ENCODE results near the gene CLN6.

The CLN6 gene

DNA sequence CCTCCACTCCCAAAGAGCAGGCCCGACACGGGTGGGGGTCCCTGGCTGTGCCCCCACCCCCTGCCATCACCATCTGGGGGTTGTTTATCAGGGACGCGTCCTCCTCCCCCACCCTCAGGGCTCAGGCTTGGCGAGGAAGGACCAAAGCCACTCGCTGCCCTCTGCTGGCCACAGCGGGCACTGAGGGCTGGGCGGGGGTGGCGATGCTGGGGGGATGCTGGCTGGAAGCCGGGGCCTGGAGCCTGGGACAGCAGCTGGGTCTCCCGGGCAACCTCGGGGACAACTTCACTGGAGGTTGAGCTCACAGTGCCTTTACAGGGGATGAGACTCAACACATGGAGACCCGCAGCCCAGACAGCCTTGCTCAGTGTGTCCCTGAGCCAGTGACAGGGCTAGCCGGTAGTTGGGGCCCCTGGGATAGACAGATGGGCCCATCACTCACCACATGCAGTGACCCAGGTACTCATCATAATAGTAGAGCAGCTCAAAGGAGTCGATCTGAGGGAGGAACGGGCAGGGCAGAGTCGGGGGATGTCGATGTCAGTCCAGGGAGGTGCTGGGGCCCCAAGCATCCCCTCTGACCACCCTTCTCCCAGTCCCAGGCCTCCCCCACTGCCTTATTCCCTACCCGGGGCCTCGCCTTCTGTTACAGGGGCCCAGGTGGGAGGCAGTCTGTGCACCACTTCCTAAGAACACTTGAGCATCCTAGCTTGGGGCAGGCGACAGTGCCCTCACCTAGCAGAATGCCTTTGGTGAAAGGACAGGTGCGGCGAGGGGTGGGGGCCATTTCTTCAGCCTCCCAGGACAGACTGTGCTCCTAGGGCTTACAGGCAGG is 18.5 kb downstream of the CLN6 start:
- H3K9ac ChIP-seq (ENCODE audit: low read depth, low read length), result no peak overlapping the region
- H3K36me3 ChIP-seq (ENCODE audit: insufficient read depth, low read length), result peaks cover 15% of the 10 kb centered on the region
- H3K27ac ChIP-seq (ENCODE audit: low read depth, low read length), result no peak overlapping the region
- no peaks in the 10 kb centered on the region for H3K27me3 ChIP-seq (ENCODE audit: insufficient read depth, low read length)
- H3K4me3 ChIP-seq (ENCODE audit: low read length), result no peak overlapping the region
- no peaks in the 10 kb centered on the region for H3K9me3 ChIP-seq (ENCODE audit: insufficient read depth, low read depth, low read length)
- H3K4me1 ChIP-seq (ENCODE audit: insufficient read depth, low read length), result peaks cover 9% of the 10 kb centered on the region
- 55% methylated on average over 23 of the region's 23 CpGs for WGBS

GRCh38 chr15:68210409-68210756 is 19.1 kb downstream of the CLN6 start:
- H3K27me3 ChIP-seq (ENCODE audit: insufficient read depth, low read length), result no peaks in the 10 kb centered on the region
- H3K9ac ChIP-seq (ENCODE audit: low read depth, low read length), result no peak overlapping the region
- H3K36me3 ChIP-seq (ENCODE audit: insufficient read depth, low read length), result peaks cover 10% of the 10 kb centered on the region
- no peak overlapping the region for H3K4me3 ChIP-seq (ENCODE audit: low read length)
- H3K4me1 ChIP-seq (ENCODE audit: insufficient read depth, low read length), result peaks cover 16% of the 10 kb centered on the region
- no peak overlapping the region for H3K27ac ChIP-seq (ENCODE audit: low read depth, low read length)
- WGBS, result 91% methylated on average over 9 of the region's 9 CpGs
- H3K9me3 ChIP-seq (ENCODE audit: insufficient read depth, low read depth, low read length), result no peaks in the 10 kb centered on the region

DNA sequence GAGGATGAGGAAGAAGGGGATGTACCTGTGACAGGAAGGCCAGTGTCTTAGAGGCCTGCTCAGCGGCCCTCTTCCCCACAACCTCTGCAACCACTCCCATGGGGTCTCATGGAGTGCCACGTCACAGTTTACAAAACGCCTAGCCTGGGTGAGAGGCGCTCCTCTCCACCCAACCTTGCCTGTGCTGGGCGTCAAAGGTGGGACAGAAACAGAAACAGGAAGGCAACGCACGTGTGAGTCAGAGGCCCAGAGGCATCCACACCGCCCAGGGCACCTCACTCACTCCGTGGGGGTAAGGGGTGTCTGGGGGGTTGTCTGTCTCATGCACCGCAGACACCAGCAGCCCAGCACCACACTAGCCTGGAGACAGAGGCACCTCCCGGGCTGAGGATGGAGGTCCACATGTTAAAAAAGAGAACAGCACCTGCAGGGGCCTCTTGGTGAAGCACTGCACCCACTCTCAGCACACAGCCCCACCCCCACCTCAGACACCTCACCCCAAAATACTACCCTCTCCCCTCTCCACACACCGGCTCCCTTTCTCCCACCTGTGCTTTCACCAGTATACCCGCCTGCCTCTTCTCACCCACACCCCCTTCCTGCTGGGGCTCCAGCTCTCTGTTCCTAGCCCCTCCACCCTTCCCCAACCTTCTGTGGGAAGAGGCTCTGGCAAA is 19.7 kb downstream of the CLN6 start:
- H3K9ac ChIP-seq (ENCODE audit: low read depth, low read length), result no peak overlapping the region
- peaks cover 19% of the 10 kb centered on the region for H3K4me1 ChIP-seq (ENCODE audit: insufficient read depth, low read length)
- WGBS, result 90% methylated on average over 13 of the region's 13 CpGs
- H3K36me3 ChIP-seq (ENCODE audit: insufficient read depth, low read length), result peaks cover 6% of the 10 kb centered on the region
- no peak overlapping the region for H3K27ac ChIP-seq (ENCODE audit: low read depth, low read length)
- no peak overlapping the region for H3K4me3 ChIP-seq (ENCODE audit: low read length)
- H3K9me3 ChIP-seq (ENCODE audit: insufficient read depth, low read depth, low read length), result no peaks in the 10 kb centered on the region
- H3K27me3 ChIP-seq (ENCODE audit: insufficient read depth, low read length), result no peaks in the 10 kb centered on the region

DNA sequence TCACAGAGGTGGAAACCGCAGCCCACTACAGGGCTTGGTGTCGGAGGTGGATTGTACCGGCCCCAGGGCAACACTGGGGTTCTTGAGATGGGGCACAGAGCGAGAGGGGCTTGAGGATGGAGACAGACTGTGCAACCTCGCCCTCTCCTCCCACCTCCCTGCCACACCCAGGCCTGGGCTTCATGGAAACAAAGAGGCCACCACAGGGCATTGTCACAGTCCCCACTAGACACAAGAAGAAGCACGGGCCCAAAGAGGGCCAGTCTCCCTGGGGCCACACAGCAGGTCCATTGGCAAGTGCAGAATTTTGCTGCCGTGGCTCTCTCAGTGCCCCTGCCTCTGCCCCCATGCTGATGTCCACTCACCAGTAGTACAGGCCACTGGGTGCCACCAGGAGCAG is 20.3 kb downstream of the CLN6 start:
- H3K27ac ChIP-seq (ENCODE audit: low read depth, low read length), result no peak overlapping the region
- no peak overlapping the region for H3K9ac ChIP-seq (ENCODE audit: low read depth, low read length)
- peaks cover 19% of the 10 kb centered on the region for H3K4me1 ChIP-seq (ENCODE audit: insufficient read depth, low read length)
- H3K36me3 ChIP-seq (ENCODE audit: insufficient read depth, low read length), result peaks cover 3% of the 10 kb centered on the region
- no peak overlapping the region for H3K4me3 ChIP-seq (ENCODE audit: low read length)
- no peaks in the 10 kb centered on the region for H3K9me3 ChIP-seq (ENCODE audit: insufficient read depth, low read depth, low read length)
- no peaks in the 10 kb centered on the region for H3K27me3 ChIP-seq (ENCODE audit: insufficient read depth, low read length)
- 92% methylated on average over 7 of the region's 7 CpGs for WGBS

- Histone ChIP-seq H3K27me3 (ENCODE audit: insufficient read depth, low read length) (no peaks in the 10 kb centered on the region), H3K9me3 (ENCODE audit: insufficient read depth, low read depth, low read length) (no peaks in the 10 kb centered on the region), H3K4me3 (ENCODE audit: low read length) (no peak overlapping the region), H3K27ac (ENCODE audit: low read depth, low read length) (no peak overlapping the region), H3K36me3 (ENCODE audit: insufficient read depth, low read length) (peaks cover 3% of the 10 kb centered on the region), H3K4me1 (ENCODE audit: insufficient read depth, low read length) (peaks cover 19% of the 10 kb centered on the region), H3K9ac (ENCODE audit: low read depth, low read length) (no peak overlapping the region; the same call in 1 of the 2 replicates)
- 87% methylated on average over 13 of the region's 13 CpGs for WGBS
These were observed 20.8 kb downstream of the CLN6 start for GRCh38 chr15:68208636-68209240.

DNA sequence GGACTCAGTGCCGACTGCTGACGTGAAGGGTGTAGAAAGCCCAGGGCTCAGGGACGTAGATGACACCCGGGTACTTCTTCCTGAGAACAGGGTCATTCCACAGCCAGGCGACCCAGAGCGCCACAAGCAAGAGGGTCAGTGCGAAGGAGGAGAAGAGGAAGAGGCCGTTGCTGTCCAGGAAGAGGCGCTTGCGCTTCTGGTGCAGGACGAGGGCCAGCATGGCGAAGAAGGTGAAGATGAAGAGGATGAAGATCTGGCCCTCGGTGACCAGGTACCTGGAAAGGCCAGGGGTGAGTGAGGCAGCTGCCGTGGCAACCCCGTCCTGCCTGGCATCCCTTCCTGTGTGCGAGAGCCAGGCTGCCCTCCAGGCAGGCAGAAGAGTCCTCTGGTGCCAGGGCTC is 21.4 kb downstream of the CLN6 start:
- Histone ChIP-seq H3K27ac (ENCODE audit: low read depth, low read length) (no peak overlapping the region), H3K9me3 (ENCODE audit: insufficient read depth, low read depth, low read length) (no peaks in the 10 kb centered on the region), H3K36me3 (ENCODE audit: insufficient read depth, low read length) (no peaks in the 10 kb centered on the region; the same call in none of the 2 replicates), H3K9ac (ENCODE audit: low read depth, low read length) (no peak overlapping the region), H3K4me1 (ENCODE audit: insufficient read depth, low read length) (peaks cover 19% of the 10 kb centered on the region), H3K4me3 (ENCODE audit: low read length) (no peak overlapping the region), H3K27me3 (ENCODE audit: insufficient read depth, low read length) (no peaks in the 10 kb centered on the region)
- 96% methylated on average over 16 of the region's 16 CpGs for WGBS

DNA sequence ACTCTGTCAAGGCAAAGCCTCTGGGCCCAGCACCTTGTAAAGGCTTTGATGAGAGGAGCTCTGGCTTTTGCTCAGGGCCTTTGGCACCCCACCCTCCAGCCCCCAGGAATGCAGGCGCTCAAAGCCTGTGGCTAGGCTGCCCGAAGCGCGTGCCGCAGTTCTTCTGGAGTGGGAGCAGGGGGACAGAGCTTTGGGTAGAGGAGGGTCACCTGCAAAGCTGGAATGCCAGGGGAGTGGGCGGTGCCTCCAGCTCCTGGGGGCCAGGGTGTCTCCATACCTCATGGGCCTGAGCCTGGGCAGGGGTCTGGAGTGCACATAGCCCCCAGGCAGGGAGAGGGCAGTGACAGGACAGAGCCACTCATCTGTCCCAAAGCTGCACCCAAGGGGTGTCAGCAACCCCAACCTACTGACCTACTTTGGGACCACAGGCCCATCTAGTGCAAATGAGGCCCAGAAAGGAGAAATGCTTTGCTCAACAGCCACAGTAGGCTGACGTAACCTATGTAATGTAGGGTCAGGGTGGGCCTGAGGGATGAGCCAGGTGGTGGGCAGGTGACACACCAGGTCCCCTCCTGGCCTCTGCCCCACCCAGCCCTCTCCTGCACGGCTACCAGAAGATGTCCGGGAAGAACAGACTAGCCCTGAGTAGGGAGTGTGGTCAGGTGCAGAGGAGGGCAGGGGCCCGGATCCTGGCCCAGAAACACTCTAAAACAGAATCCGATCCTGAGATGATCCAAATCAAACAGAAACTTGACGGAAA is 22.2 kb downstream of the CLN6 start:
- H3K4me1 ChIP-seq (ENCODE audit: insufficient read depth, low read length), result peaks cover 19% of the 10 kb centered on the region
- H3K27me3 ChIP-seq (ENCODE audit: insufficient read depth, low read length), result no peaks in the 10 kb centered on the region
- H3K27ac ChIP-seq (ENCODE audit: low read depth, low read length), result no peak overlapping the region
- no peak overlapping the region for H3K9ac ChIP-seq (ENCODE audit: low read depth, low read length)
- no peaks in the 10 kb centered on the region; the same call in none of the 2 replicates for H3K36me3 ChIP-seq (ENCODE audit: insufficient read depth, low read length)
- no peaks in the 10 kb centered on the region for H3K9me3 ChIP-seq (ENCODE audit: insufficient read depth, low read depth, low read length)
- 88% methylated on average over 12 of the region's 12 CpGs for WGBS
- H3K4me3 ChIP-seq (ENCODE audit: low read length), result no peak overlapping the region

DNA sequence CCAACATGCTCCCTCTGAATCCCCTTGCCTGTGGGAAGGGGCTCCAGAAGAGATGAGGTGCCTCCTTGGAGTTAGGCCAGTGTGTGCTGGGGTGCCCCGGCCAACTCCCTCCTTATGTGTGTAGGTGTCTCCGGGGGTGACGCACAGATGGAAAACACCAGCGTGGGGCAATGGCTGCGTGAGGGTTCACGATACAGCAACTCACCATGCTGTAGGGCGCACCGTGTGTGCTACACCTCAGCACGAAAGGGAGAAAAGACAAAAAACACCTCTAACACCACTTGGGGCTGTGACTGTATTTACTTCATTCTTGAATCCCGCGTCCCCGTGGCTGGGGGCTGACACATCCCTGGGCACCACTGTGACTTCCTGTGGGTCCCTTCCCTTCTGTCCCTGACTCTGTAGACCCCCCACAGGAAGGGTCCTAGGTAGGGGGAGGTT is 22.8 kb downstream of the CLN6 start:
- Histone ChIP-seq H3K27me3 (ENCODE audit: insufficient read depth, low read length) (no peaks in the 10 kb centered on the region), H3K36me3 (ENCODE audit: insufficient read depth, low read length) (no peaks in the 10 kb centered on the region; the same call in none of the 2 replicates), H3K4me1 (ENCODE audit: insufficient read depth, low read length) (peaks cover 25% of the 10 kb centered on the region), H3K9ac (ENCODE audit: low read depth, low read length) (no peak overlapping the region), H3K9me3 (ENCODE audit: insufficient read depth, low read depth, low read length) (no peaks in the 10 kb centered on the region), H3K4me3 (ENCODE audit: low read length) (no peak overlapping the region), H3K27ac (ENCODE audit: low read depth, low read length) (peak overlapping the region; percentile 39; the same call in 1 of the 2 replicates)
- 92% methylated on average over 12 of the region's 12 CpGs for WGBS

- Histone ChIP-seq H3K9me3 (ENCODE audit: insufficient read depth, low read depth, low read length) (no peaks in the 10 kb centered on the region), H3K4me3 (ENCODE audit: low read length) (no peak overlapping the region), H3K27me3 (ENCODE audit: insufficient read depth, low read length) (no peaks in the 10 kb centered on the region), H3K36me3 (ENCODE audit: insufficient read depth, low read length) (no peaks in the 10 kb centered on the region; the same call in none of the 2 replicates), H3K27ac (ENCODE audit: low read depth, low read length) (peak overlapping the region; percentile 39), H3K4me1 (ENCODE audit: insufficient read depth, low read length) (peaks cover 30% of the 10 kb centered on the region), H3K9ac (ENCODE audit: low read depth, low read length) (peak overlapping the region; percentile 26; the same call in 1 of the 2 replicates)
- WGBS, result 55% methylated on average over 14 of the region's 14 CpGs
These were observed 23.5 kb downstream of the CLN6 start for GRCh38 chr15:68205954-68206539.

DNA sequence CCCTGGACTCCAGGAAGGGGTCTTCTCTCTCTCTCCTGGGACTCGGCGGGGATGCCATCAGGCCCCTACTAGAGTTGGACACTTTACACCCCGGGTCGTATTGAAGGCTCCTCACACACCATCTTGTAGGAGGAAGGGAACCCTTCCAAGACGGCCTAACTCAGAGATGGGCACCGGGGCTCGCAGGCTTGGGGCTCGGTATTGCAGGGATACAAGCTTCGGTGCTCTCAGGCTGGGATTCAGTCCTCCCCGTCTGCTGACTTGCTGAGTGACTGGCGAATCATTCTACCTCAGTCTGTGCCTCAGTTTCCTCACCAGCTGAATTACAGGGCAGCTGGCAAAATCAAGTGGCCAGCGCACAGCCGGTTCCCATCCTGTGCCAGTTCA is 24.0 kb downstream of the CLN6 start:
- H3K27me3 ChIP-seq (ENCODE audit: insufficient read depth, low read length), result no peaks in the 10 kb centered on the region
- H3K4me3 ChIP-seq (ENCODE audit: low read length), result no peak overlapping the region
- H3K36me3 ChIP-seq (ENCODE audit: insufficient read depth, low read length), result no peaks in the 10 kb centered on the region; the same call in none of the 2 replicates
- no peaks in the 10 kb centered on the region for H3K9me3 ChIP-seq (ENCODE audit: insufficient read depth, low read depth, low read length)
- peaks cover 30% of the 10 kb centered on the region for H3K4me1 ChIP-seq (ENCODE audit: insufficient read depth, low read length)
- peak overlapping the region; percentile 23; the same call in 1 of the 2 replicates for H3K9ac ChIP-seq (ENCODE audit: low read depth, low read length)
- peak overlapping the region; percentile 12; the same call in 1 of the 2 replicates for H3K27ac ChIP-seq (ENCODE audit: low read depth, low read length)
- 92% methylated on average over 13 of the region's 13 CpGs for WGBS
